HepG2 (cell line): Measurements from ENCODE around the gene PRKCSH. TPM values are rescaled to one million over a fixed set of nuclear protein-coding genes. Genes with fewer than 3 reads are reported as not detected.

Source experiments
- ELF1 ChIP-seq: sonication (generic); formaldehyde crosslinking; IDR thresholded peaks from 2 replicates; pipeline ENCODE4 v1.4.0; 2020; ENCODE audit warnings: missing genetic modification reagents
- GATAD2A ChIP-seq: IDR thresholded peaks from 2 replicates; pipeline ENCODE4 v1.6.1; 2016
- JUN ChIP-seq: sonication (generic); formaldehyde crosslinking; IDR thresholded peaks from 2 replicates; pipeline ENCODE4 v1.4.0; 2020; ENCODE audit warnings: mild to moderate bottlenecking, missing genetic modification reagents
- KLF9 ChIP-seq: IDR thresholded peaks from 2 replicates; pipeline ENCODE4 v1.6.1; 2016; ENCODE audit warnings: low read depth
- NONO ChIP-seq, 2 experiments: fragments of 450-650 bp in 1 of 2; sonication (generic) in 1 of 2; formaldehyde crosslinking in 1 of 2; IDR thresholded peaks in 1 of 2; conservative IDR thresholded peaks in 1 of 2; 2 replicates each; pipeline versions ENCODE4 v1.6.1 to v1.8.0; 2017 to 2022; ENCODE audit warnings: mild to moderate bottlenecking in 1 of 2, missing genetic modification reagents in 1 of 2, moderate library complexity in 1 of 2
- RARG ChIP-seq: sonication (generic); formaldehyde crosslinking; IDR thresholded peaks from 2 replicates; pipeline ENCODE4 v1.4.0; 2020; ENCODE audit warnings: low read depth, mild to moderate bottlenecking, missing genetic modification reagents
- SNAI1 ChIP-seq: sonication (generic); formaldehyde crosslinking; IDR thresholded peaks from 2 replicates; pipeline ENCODE4 v1.5.0; 2020; ENCODE audit warnings: mild to moderate bottlenecking, missing genetic modification reagents, borderline replicate concordance
- ZIK1 ChIP-seq: sonication (generic); formaldehyde crosslinking; IDR thresholded peaks from 2 replicates; pipeline ENCODE4 v1.5.0; 2020; ENCODE audit warnings: mild to moderate bottlenecking, low read depth, missing genetic modification reagents, borderline replicate concordance
- ZNF282 ChIP-seq: fragments of 450-650 bp; IDR thresholded peaks from 2 replicates; pipeline ENCODE4 v1.6.1; 2018; ENCODE audit not compliant: partially characterized antibody
- ZNF430 ChIP-seq: sonication (generic); formaldehyde crosslinking; IDR thresholded peaks from 2 replicates; pipeline ENCODE4 v1.9.0; 2021; ENCODE audit warnings: mild to moderate bottlenecking, missing genetic modification reagents
- ZNF547 ChIP-seq: sonication (generic); formaldehyde crosslinking; IDR thresholded peaks from 2 replicates; pipeline ENCODE4 v1.5.1; 2020; ENCODE audit warnings: mild to moderate bottlenecking, missing genetic modification reagents
- ZNF556 ChIP-seq: sonication (generic); formaldehyde crosslinking; IDR thresholded peaks from 2 replicates; pipeline ENCODE4 v1.4.0; 2020; ENCODE audit warnings: mild to moderate bottlenecking, missing genetic modification reagents, borderline replicate concordance
- ZNF607 ChIP-seq: sonication (generic); formaldehyde crosslinking; IDR thresholded peaks from 2 replicates; pipeline ENCODE4 v1.5.1; 2020; ENCODE audit warnings: missing genetic modification reagents, mild to moderate bottlenecking, borderline replicate concordance
- ZNF614 ChIP-seq: IDR thresholded peaks from 2 replicates; pipeline ENCODE4 v1.6.1; 2018; ENCODE audit warnings: missing biosample characterization, missing genetic modification reagents, inconsistent platforms, borderline replicate concordance
- polyA plus RNA-seq, 8 experiments: library from polyadenylated mRNA; depleted of rRNA in 3 of 8; stranded (reverse) in 7 of 8; unstranded in 1 of 8; fragments of >200 nt; fragmentation: Illumina TruSeq in 4 of 8; extraction: Trizol in 4 of 8; gene quantifications; 2 replicates each; pipeline versions ENCODE4 v1.2.1 to v1.2.3, GENCODE V29; 2011 to 2016; ENCODE audit warnings: low read depth in 4 of 8, missing spikeins in 1 of 8, mixed read lengths in 1 of 8; ENCODE audit not compliant: insufficient read depth in 1 of 8
- total RNA-seq, 5 experiments: library from RNA; depleted of rRNA; stranded (reverse); fragments of >200 nt; fragmentation: Illumina TruSeq; extraction: Trizol; gene quantifications; 2 replicates each; pipeline ENCODE4 v1.2.3, GENCODE V29; 2016; ENCODE audit warnings: low read depth in 1 of 5
- TF ChIP-seq, protein P1 (sequence below): sonication (generic); formaldehyde crosslinking; IDR thresholded peaks from 2 replicates; pipeline ENCODE4 v1.5.0; 2020; ENCODE audit warnings: missing genetic modification reagents
- TF ChIP-seq, protein P2 (sequence below), 2 experiments: fragments of 450-650 bp in 1 of 2; sonication (generic) in 1 of 2; formaldehyde crosslinking; IDR thresholded peaks; 2 replicates each; pipeline versions ENCODE4 v1.5.0 to v1.8.0; 2020 to 2022; ENCODE audit warnings: mild to moderate bottlenecking in 1 of 2, missing genetic modification reagents in 1 of 2
- TF ChIP-seq, protein P3 (sequence below): sonication (generic); formaldehyde crosslinking; IDR thresholded peaks from 2 replicates; pipeline ENCODE4 v1.9.0; 2021; ENCODE audit warnings: missing genetic modification reagents, borderline replicate concordance
- TF ChIP-seq, protein P4 (sequence below): sonication (generic); formaldehyde crosslinking; IDR thresholded peaks from 2 replicates; pipeline ENCODE4 v1.4.0; 2020; ENCODE audit warnings: missing genetic modification reagents, borderline replicate concordance
- TF ChIP-seq, protein P5 (sequence below): sonication (generic); formaldehyde crosslinking; IDR thresholded peaks from 2 replicates; pipeline ENCODE4 v1.9.0; 2021; ENCODE audit warnings: missing genetic modification reagents, mild to moderate bottlenecking, borderline replicate concordance

Gene PRKCSH
- total and polyA plus RNA-seq, 2 of the 13 experiments (the other 11 are each of a cell fraction or from before 2014, with no cell fraction given) = 85.1 to 125 TPM

DNA sequence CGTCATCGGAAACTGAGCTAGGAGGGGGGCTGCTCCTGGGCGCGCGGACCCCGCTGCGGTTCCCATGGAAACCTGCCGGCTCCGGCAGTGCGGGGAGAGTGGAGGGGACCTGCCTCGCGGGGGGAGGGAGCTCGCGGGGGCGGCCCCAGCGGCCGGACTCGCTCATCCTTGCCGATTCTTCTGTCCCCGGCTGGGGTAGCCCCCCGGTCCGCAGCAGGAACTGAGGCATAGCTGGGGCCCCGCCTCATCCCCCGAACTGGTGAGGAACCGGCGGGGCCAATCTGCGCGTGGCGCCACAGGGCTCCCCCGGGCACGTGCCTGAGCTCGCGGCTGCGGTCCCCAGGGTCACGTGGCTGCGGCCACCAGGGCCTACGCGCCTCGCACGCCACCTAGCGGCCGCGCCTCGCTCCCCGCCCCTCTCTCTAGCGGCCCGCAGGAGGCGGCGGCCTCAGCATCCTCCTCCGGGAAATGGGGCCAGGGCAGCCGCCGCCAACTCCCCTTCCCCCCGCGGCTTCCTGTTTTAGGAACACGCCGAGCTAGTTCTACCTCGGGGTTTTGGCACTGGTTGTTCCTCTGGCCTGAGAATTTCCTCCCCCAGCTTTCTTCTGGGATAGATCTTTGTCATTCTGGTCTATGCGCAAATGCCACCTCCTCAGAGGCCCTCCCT is 47.1 kb downstream of the PRKCSH start (continued):
- TF ChIP-seq NONO (IDR thresholded peaks at IDR 0.05) = no peak
- TF ChIP-seq NONO (CRISPR knock-in tag; conservative IDR thresholded peaks at IDR 0.05) = no peak; the same call in 1 of the 2 replicates
- peak; percentile 58; the same call in 1 of the 2 replicates for TF ChIP-seq KLF9 (CRISPR knock-in tag)
- TF ChIP-seq JUN (CRISPR knock-in tag) = no peak
- TF ChIP-seq ZNF282 = no peak
- TF ChIP-seq ZIK1 (CRISPR knock-in tag) = peak; percentile 77; the same call in 1 of the 2 replicates
- TF ChIP-seq, protein P1, sequence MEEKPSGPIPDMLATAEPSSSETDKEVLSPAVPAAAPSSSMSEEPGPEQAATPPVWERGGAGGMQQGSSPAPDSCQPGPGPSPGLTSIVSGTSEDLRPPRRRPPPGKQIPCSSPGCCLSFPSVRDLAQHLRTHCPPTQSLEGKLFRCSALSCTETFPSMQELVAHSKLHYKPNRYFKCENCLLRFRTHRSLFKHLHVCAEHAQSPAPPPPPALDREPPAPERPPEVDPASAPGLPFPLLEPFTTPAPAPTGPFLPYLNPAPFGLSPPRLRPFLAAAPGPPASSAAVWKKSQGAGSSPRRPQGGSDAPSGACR = 0 out of 2 replicates have a peak, but pooled peaks have one; percentile 24
- no peak for TF ChIP-seq ELF1 (CRISPR knock-in tag)
- TF ChIP-seq ZNF607 (CRISPR knock-in tag) = peak; percentile 93
- TF ChIP-seq ZNF556 (CRISPR knock-in tag) = peak; percentile 45; the same call in 1 of the 2 replicates
- no peak for TF ChIP-seq RARG (CRISPR knock-in tag)
- TF ChIP-seq, protein P2, sequence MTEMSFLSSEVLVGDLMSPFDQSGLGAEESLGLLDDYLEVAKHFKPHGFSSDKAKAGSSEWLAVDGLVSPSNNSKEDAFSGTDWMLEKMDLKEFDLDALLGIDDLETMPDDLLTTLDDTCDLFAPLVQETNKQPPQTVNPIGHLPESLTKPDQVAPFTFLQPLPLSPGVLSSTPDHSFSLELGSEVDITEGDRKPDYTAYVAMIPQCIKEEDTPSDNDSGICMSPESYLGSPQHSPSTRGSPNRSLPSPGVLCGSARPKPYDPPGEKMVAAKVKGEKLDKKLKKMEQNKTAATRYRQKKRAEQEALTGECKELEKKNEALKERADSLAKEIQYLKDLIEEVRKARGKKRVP (CRISPR knock-in tag; IDR thresholded peaks at IDR 0.05) = 0 out of 4 replicates have a peak, but pooled peaks of 1 of the 2 experiments have one; percentile 18
- peak; percentile 61 for TF ChIP-seq ZNF547 (CRISPR knock-in tag)
- TF ChIP-seq, protein P3, sequence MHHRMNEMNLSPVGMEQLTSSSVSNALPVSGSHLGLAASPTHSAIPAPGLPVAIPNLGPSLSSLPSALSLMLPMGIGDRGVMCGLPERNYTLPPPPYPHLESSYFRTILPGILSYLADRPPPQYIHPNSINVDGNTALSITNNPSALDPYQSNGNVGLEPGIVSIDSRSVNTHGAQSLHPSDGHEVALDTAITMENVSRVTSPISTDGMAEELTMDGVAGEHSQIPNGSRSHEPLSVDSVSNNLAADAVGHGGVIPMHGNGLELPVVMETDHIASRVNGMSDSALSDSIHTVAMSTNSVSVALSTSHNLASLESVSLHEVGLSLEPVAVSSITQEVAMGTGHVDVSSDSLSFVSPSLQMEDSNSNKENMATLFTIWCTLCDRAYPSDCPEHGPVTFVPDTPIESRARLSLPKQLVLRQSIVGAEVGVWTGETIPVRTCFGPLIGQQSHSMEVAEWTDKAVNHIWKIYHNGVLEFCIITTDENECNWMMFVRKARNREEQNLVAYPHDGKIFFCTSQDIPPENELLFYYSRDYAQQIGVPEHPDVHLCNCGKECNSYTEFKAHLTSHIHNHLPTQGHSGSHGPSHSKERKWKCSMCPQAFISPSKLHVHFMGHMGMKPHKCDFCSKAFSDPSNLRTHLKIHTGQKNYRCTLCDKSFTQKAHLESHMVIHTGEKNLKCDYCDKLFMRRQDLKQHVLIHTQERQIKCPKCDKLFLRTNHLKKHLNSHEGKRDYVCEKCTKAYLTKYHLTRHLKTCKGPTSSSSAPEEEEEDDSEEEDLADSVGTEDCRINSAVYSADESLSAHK (CRISPR knock-in tag) = 0 out of 2 replicates have a peak, but pooled peaks have one; percentile 35
- TF ChIP-seq, protein P4, sequence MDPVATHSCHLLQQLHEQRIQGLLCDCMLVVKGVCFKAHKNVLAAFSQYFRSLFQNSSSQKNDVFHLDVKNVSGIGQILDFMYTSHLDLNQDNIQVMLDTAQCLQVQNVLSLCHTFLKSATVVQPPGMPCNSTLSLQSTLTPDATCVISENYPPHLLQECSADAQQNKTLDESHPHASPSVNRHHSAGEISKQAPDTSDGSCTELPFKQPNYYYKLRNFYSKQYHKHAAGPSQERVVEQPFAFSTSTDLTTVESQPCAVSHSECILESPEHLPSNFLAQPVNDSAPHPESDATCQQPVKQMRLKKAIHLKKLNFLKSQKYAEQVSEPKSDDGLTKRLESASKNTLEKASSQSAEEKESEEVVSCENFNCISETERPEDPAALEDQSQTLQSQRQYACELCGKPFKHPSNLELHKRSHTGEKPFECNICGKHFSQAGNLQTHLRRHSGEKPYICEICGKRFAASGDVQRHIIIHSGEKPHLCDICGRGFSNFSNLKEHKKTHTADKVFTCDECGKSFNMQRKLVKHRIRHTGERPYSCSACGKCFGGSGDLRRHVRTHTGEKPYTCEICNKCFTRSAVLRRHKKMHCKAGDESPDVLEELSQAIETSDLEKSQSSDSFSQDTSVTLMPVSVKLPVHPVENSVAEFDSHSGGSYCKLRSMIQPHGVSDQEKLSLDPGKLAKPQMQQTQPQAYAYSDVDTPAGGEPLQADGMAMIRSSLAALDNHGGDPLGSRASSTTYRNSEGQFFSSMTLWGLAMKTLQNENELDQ (CRISPR knock-in tag) = no peak
- TF ChIP-seq ZNF430 (CRISPR knock-in tag) = peak; percentile 64
- TF ChIP-seq GATAD2A = peak; percentile 31; the same call in 1 of the 2 replicates
- no peak for TF ChIP-seq ZNF614 (CRISPR knock-in tag)
- TF ChIP-seq, protein P5, sequence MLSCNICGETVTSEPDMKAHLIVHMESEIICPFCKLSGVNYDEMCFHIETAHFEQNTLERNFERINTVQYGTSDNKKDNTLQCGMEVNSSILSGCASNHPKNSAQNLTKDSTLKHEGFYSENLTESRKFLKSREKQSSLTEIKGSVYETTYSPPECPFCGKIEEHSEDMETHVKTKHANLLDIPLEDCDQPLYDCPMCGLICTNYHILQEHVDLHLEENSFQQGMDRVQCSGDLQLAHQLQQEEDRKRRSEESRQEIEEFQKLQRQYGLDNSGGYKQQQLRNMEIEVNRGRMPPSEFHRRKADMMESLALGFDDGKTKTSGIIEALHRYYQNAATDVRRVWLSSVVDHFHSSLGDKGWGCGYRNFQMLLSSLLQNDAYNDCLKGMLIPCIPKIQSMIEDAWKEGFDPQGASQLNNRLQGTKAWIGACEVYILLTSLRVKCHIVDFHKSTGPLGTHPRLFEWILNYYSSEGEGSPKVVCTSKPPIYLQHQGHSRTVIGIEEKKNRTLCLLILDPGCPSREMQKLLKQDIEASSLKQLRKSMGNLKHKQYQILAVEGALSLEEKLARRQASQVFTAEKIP (CRISPR knock-in tag) = no peak
- 0 out of 2 replicates have a peak, but pooled peaks have one; percentile 55 for TF ChIP-seq SNAI1 (CRISPR knock-in tag)
